Left kidney (tissue), 2 donors: ENCODE measurements around the gene ADIG. TPM values are rescaled to one million over a fixed set of nuclear protein-coding genes. Genes with fewer than 3 reads are reported as not detected.

Source experiments
- DNase-seq: peaks from one replicate; pipeline ENCODE4 v3.0.0-alpha.2; 2013
- polyA plus RNA-seq: library from polyadenylated mRNA; unstranded; fragments of 120-200 nt; gene quantifications from one replicate; pipeline ENCODE4 v1.2.1, GENCODE V29; 2013; ENCODE audit not compliant: insufficient read length

ADIG gene
- polyA plus RNA-seq, 1 donor: not detected

DNA sequence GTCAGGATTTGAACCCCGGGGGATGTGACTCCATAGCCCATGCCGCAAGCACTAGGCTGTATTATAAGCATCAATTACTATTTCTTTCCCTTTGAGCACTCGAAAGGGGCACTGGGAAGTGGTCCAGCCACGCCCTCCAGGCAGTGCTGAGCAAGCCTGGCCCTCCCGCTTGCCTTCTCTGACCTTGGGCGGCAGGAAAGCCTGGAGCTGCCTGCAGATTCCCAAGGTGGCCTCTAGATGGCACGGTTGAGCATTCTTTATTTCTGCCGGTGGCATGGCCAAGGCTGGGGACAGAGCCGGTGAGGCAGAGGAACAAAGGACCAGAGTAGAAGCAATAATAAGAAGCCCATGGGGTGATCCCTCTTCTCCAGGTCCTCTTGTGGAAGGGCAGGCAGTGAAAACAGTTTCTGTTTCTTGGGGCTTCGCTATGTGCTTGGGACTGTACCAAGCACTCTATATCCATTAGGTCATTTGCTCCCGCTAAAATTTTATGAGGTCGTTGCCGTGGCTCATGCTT, 52.6 kb downstream of the ADIG start:
- DNase-seq: peak; percentile 40

DNA sequence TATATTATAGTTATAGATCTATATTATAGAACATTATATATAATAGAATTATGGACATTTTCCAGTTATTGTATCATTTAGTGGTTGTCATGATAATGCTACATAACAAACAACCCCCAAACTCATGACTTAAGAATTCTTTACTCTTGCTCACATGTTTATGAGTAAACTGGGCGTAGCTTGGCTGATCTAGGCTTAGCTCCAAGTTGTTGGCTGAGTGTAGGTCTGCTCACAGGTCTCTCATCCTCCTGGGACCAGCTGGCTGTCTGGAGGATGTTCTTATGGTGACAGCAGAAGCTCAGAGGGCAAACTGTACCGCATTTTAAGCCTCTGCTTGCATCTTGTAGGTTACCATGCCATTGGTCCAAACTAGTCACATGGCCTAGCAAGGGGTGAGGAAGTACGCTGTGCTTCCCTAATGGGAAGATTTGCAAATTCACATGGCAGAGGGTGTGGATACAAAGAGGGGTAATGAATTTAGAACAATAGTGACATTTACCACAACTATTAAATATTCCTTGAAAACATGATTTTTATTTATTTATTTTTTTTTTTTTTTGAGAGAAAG, 54.8 kb downstream of the ADIG start:
- DNase-seq: no peak

Other genes starting within 250 kb of the ADIG start
- 0.10 TPM for gene LBP, start 234.7 kb upstream of the ADIG start, polyA plus RNA-seq
- 43.1 TPM for gene SNHG17, start 145.9 kb upstream of the ADIG start, polyA plus RNA-seq
- gene RALGAPB, start 108.4 kb upstream of the ADIG start, polyA plus RNA-seq: 50.6 TPM
- gene ARHGAP40, start 20.6 kb downstream of the ADIG start, polyA plus RNA-seq: 1.2 TPM
- gene SLC32A1, start 143.3 kb downstream of the ADIG start, polyA plus RNA-seq: 1.6 TPM
- gene ACTR5, start 167.3 kb downstream of the ADIG start, polyA plus RNA-seq: 10.6 TPM
- gene PPP1R16B, start 224.5 kb downstream of the ADIG start, polyA plus RNA-seq: 6.9 TPM